DMS153 treated with DMSO at 0.1 percent for 48 hours (cell line): ENCODE measurements around the gene ADI1.
"Not testable (repeated sequence)": the region's sequence is repeated elsewhere in the genome, so short reads cannot be mapped to it uniquely, and the experiment has no call there.

ENCODE experiments used
- DNase-seq: peaks from one replicate; lab custom pipeline; 2025; ENCODE audit not compliant: unreplicated experiment; lab: John Stamatoyannopoulos, UW

ADI1 gene

GRCh38 chr2:3494984-3495666, 24.2 kb downstream of the ADI1 start:
- no peak for DNase-seq

GRCh38 chr2:3493615-3494007, 25.7 kb downstream of the ADI1 start:
- no peak for DNase-seq

GRCh38 chr2:3492951-3493614, 26.2 kb downstream of the ADI1 start:
- DNase-seq, result no peak

DNA sequence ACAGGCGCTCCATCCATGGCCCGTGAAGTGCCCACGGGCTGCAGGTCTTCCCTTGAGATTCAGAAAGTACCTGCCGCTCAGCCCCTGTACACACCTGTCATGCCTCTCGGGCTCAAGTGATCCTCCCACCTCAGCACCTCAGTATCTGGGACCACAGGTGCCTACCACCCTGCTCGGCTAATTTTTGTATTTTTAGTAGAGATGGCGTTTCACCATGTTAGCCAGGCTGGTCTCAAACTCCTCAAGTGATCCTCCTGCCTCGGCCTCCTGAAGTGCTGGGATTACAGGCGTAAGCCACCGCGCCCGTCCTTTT, 26.9 kb downstream of the ADI1 start:
- DNase-seq, result not testable (repeated sequence)

DNA sequence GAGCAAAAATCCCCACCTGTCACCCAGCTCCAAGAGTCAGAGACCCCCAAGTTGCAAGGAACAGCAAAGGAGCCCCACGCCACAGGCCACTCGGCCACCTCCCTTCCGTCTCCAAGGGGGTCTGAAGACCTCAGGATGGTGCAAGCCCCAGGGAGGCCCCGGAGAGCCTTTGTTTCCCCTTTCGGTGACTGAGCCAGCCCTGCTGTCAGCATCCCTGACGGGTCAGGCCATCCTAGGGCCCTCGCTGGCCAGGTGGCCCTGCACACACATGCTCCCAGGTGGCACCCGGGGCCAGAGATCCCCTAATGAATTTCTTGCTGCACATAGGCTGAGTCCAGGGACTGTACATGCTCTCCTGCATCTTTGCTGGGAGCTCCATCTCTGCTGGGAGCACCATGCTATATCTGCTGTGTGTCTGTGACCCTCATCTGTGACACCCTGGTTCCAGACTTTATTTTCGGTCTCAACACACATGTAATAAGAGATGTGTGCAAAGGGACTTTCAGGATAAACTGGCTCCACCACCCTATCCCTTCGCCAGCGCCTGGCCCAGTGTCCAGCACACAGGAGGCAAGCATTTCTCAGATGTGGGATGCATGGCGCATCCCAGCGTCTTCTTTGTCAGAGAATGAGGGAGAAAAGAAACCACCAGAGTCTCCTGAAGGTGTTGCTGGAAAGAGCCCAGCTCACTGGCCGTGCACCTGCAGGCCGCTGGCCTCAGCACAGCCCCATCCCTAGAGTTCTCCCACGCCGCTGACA, 27.4 kb downstream of the ADI1 start:
- DNase-seq, result no peak

DNA sequence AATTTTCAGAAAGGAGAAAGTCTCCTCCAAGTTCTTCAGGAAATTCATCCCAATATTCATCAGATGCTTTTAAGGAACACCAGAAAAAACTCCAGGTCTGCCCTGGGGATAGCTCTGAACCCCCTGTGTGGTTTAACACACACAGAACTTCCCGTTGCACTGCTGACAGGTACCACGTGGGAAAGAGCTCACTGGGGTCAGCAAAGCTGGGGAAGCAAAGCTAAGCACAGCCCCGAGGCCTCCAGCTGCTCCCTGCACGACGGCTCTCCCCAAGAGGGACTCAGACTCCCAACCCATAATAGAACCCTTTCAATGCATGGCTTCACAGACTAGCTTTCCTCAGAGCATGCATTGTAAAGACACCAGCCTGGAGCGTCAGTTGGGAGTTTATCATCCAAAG, 28.0 kb downstream of the ADI1 start:
- DNase-seq, result no peak

GRCh38 chr2:3490191-3491170, 28.9 kb downstream of the ADI1 start:
- no peak for DNase-seq

DNA sequence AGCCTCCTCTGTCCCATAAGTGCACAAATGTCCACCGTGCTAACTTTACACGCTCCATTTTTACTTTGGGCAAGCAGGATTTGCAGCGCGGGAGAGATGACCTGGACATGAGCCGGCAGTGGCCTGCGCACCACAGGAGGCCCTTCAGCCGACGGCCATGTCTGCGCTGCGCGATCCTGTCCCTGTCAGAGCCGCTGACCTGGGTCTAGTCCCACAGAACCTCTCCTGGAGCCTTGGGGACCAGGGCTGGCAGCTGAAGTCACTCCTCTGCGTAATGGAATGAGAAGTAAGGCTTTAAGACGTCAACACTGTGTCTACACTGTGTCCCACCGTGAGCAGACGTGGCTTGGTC, 29.6 kb downstream of the ADI1 start:
- no peak for DNase-seq

GRCh38 chr2:3488855-3489763, 30.2 kb downstream of the ADI1 start:
- DNase-seq, result no peak

GRCh38 chr2:3488061-3488531, 31.2 kb downstream of the ADI1 start:
- no peak for DNase-seq

DNA sequence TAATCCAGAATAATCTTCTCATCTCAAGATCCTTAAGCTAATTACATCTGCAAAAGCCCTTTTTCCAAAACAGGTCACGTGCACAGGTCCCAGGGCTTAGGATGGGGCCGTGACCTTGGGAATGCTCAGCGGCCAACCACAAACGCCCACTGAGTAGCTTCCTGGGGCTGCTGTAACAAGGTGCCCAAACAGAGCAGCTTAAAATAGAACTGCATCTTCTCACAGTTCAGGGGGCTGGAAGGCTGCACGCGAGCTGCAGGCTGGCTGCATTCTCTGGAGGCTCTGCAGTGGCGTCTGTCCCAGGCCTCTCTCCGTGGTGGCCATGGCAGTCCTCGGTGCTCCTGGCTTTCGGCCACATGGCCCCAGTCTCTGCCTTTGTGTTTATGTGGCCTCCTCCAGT, 31.9 kb downstream of the ADI1 start:
- DNase-seq, result no peak

DNA sequence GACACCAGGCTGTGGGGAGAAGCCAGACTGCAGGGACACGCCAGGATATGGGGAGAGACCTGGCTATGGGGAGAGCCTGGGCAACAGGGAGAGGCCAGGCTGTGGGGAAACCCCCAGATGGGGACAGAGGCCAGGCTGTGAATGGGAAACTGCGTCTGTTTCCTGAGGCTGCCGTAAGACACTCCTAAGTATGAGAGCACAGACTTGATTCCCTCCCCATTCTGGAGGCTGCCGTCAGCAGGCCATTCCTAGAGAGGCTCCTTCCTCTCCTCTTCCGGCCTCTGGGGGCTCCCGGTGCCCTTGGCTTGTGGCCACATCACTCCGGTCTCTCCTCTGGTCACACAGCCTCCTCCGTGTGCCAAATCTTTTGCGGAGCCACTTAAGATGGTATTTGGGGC, 32.3 kb downstream of the ADI1 start:
- no peak for DNase-seq

GRCh38 chr2:3486047-3487027, 33.0 kb downstream of the ADI1 start:
- DNase-seq, result no peak

DNA sequence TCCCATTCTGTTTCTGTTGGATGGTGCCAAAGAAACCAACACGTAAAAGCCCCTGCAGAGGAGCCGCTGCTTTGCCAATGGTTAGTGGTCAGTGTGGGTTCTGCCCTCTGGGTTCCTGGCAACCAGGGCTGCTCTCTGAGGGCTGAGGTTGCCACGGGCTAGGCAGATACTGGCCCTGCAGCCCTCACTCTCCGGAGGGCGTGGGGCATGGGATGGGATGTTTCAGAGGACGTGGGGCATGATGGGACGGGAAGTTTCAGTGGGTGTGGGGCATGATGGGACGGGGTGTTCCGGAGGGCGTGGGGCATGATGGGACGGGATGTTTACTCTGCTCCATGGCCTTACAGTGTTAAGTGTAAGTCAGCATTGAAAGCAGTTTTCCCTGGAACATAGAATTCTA, 34.2 kb downstream of the ADI1 start:
- no peak for DNase-seq

- no peak for DNase-seq
These were observed 35.1 kb downstream of the ADI1 start for GRCh38 chr2:3483986-3484960.

GRCh38 chr2:3483227-3483985, 35.9 kb downstream of the ADI1 start:
- peak; percentile 97 for DNase-seq

DNA sequence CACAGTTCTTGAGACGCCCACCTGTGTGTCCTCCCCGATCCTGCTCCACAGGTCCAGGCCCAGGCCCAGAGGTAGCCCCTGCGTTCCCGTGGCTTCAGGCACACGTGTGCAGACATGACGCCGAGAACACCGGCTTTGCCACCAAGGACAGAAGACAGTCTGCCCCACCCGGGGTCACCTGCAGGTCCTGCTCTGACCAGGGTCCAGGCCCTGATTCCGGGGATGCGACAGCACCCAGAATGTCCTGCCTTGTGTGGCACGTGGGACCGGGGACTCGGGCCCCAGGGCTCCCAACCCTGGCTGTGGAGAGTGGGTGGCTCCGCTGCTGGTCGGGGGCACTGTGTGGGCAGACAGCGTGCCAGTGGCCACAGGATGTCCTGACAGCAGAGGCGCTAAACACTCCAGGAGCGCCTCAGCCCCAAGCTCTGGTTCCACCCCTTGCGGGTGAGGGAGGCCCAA, 36.9 kb downstream of the ADI1 start:
- no peak for DNase-seq
